CD4-positive, alpha-beta T cell treated with Interleukin-1 beta for 1 hour (primary cell): ENCODE measurements around the gene MAP3K19.

Experiments used
- DNase-seq, 2 donors: peaks; one replicate each; pipeline ENCODE4 v3.0.0-alpha.2; 2020 to 2022

MAP3K19 gene

DNA sequence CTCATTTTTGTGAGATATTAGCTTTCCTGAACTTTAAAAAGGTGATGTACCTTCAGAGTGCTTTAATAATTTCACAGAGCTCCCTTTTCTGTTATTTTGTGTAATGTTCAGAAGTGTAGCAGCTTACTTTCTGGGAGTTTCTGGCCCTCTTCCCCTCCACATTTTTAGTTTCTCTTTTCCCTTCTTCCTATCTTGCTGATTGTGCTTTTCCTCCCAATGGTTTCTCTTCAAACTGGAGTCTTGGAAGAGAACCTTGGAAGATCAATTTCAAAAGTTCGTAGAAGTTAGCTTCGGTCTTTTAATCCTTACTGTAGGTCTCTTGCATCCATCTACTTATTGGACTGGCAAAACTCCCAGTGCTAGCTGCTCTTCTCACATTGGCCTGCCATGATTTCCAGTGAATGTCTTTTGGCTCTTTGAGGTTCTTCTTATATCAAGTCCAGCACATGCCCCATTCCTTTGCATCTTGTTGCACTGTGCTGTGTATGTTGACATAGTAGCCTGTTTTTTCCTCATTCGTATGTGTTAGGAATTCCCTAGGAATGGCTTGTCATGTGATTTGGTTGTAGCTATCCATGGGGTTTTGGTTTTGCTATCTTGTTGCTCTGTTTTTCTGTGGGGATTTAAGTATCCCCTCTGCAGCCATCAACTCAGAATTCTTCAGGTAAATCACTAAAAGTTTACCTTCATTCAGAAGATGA, 120.9 kb downstream of the MAP3K19 start:
- no peak for DNase-seq

- DNase-seq = no peak
Observed at GRCh38 chr2:134924912-134925311, 122.3 kb downstream of the MAP3K19 start.

DNA sequence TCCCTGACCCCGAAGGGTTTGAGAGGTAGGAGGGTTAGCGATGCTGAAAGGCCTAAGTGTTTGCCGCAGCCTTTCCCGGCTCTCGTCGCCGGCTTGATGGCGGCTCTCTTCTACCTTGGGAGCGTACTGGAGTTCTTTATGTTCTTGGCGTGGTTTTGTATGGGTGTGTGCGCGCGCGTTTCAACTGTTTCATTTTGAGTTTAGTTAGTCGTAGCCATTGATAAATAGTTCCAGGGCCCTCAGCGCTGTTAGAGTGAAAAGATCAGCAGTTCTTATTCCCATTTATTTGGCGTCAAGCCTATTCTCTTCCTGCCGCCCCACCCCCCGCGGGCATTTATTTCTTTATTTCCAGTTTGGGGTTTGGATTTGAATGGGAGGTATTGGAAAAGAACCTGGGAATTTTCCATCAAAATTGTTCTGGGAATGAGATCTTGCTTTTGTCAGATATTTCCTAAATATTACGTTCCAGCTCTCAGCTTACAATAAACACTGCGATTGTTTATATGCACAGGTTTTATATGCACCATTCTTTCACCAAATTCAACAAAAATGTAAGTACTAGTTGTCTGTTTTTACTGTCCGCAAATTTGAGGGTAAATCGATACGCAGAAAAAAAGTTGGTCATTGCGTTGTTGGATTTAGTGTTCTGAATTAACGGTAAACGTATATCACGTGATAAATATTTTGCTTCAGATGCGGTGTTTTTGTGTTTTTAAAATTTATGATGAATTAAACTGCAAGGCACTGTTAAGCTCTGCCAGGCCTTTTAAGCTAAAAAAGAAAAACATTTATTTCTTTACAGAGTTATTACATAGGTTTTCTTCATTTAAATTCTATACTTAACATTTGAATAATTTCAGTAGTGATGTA, 127.7 kb downstream of the MAP3K19 start:
- peak; percentile 30 to 40 for DNase-seq

- peak; percentile 100 for DNase-seq
Observed at GRCh38 chr2:134918526-134919340, 128.5 kb downstream of the MAP3K19 start, which contains the start of gene CCNT2. Gene CCNT2, plus strand, starts transcription at chr2:134918822. Its CDS starts 33 bp downstream, at chr2:134918855.

DNA sequence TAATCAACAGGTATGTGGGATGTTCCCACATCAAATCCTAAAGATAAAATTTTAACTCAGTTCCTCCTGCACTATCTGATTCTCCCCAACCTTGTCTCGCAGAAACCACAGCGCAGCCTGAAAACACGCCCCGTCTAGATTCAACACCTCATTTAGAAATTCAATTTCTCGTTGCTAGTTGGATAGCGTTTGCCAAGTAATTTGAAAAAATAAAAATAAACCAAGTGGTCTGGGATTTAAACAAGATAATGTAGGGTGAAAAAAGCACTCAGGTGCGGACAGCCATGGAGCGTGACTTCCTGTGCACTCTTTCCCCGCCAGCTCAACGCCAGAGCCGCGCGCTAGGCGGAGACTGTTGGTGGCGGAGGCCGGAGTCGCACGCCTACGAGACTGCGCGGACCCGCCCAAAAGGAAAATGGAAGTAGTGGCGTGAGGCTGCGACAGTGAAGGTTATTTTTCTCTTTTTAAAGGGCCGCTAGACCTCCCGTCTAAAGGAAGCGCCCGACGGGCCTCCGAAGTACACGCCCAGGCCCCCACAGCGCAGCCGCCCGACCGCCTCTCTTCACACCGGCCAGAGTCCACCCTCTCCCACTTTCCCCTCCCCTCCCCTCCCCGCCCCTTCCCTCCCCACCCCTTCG, 129.2 kb downstream of the MAP3K19 start:
- DNase-seq = peak in 1 of 2 donors; percentile 88

GRCh38 chr2:134917360-134917865, 129.8 kb downstream of the MAP3K19 start:
- DNase-seq = no peak
